ENCODE data around the gene VAV2.

Gene VAV2

GRCh38 chr9:133893191-133893994, 98.7 kb downstream of the VAV2 start:
- DNase-seq (ENCODE audit: low read depth in 2 of 3, low spot score in 2 of 3), result no peak

DNA sequence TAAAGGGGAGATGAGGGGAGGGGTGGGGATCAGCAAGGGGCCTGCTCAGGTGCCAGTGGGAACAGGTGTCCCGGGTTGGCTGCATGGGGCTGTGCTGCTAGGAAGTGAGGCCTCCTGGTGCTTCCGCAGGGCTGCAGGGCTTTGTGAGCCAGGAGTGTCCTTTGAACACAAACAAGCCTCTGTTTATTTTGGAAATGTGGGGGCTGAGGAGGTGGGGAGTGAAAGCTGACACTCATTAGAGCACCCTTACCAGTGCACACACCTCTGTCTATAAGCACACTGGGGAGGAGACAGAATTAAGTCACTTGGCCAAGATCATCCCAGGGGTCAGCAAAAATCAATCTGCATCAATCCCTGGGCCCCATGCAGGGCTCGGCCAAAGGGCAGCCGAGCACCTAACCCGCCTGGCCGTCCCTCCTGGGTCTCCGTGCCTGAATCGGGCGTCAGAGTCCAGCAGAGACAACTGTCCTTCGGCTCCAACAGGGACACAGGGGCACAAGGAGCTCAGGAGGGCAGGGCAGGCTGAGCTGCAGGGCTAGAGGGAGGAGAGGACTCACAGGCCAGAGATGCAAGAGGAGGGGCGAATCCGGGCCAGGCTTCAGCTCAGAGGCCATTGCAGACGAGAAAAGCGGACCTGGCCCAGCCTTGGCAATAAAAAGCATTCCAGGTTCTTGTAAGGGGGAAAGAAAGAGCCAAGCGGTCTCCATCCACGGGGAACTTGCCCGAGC, 99.8 kb downstream of the VAV2 start:
- DNase-seq (ENCODE audit: low read depth in 2 of 3, low spot score in 2 of 3), result no peak

DNA sequence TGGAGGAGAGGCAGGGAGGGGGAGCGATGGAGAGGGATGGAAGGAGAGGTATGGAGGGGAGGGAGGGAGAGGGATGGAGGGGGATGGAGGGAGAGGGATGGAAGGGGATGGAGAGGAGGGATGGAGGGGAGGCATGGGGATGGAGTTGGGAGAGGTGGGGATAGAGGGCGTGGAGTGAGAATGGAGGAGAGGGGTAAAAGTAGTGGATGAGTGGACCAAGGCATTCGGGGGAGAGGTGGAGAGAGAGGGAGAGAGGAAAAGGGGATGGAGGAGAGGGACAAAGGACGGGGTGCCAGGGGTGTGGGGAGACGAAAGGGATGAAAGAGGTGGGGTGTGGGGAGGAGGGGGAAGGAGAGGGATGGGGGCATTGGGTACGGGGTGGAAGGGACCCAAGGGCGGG, 100.4 kb downstream of the VAV2 start:
- DNase-seq (ENCODE audit: low read depth in 2 of 3, low spot score in 2 of 3), result no peak

DNA sequence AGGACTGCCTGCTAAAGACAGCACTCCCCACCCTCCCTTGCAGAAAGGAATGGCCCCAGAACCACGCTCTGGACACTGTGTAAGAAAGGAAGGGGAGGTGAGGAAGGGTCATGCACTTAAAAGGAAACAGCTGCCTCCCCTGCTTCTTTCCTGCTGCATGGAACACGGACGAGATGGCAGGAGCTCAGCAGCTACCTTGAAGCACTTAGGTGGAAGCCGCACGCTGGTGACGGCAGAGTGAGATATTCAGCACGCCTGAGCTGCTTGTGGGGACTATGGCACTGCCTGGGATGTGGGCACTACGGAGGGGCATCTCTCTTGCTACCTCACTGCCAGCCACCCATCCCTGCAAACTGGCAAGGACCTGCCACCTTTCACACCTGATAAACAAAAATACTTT, 101.5 kb downstream of the VAV2 start:
- no peak for DNase-seq (ENCODE audit: low read depth in 2 of 3, low spot score in 2 of 3)

- DNase-seq (ENCODE audit: low read depth in 2 of 3, low spot score in 2 of 3), result no peak
These were observed 102.4 kb downstream of the VAV2 start for GRCh38 chr9:133889584-133890301.

GRCh38 chr9:133888809-133889491, 103.2 kb downstream of the VAV2 start:
- no peak for DNase-seq (ENCODE audit: low read depth in 2 of 3, low spot score in 2 of 3)

GRCh38 chr9:133888048-133888808, 103.9 kb downstream of the VAV2 start:
- DNase-seq (ENCODE audit: low read depth in 2 of 3, low spot score in 2 of 3), result no peak

- no peak for DNase-seq (ENCODE audit: low read depth in 2 of 3, low spot score in 2 of 3)
These were observed 104.5 kb downstream of the VAV2 start for GRCh38 chr9:133887540-133888047.

GRCh38 chr9:133886563-133887501, 105.3 kb downstream of the VAV2 start:
- DNase-seq (ENCODE audit: low read depth in 2 of 3, low spot score in 2 of 3), result no peak

DNA sequence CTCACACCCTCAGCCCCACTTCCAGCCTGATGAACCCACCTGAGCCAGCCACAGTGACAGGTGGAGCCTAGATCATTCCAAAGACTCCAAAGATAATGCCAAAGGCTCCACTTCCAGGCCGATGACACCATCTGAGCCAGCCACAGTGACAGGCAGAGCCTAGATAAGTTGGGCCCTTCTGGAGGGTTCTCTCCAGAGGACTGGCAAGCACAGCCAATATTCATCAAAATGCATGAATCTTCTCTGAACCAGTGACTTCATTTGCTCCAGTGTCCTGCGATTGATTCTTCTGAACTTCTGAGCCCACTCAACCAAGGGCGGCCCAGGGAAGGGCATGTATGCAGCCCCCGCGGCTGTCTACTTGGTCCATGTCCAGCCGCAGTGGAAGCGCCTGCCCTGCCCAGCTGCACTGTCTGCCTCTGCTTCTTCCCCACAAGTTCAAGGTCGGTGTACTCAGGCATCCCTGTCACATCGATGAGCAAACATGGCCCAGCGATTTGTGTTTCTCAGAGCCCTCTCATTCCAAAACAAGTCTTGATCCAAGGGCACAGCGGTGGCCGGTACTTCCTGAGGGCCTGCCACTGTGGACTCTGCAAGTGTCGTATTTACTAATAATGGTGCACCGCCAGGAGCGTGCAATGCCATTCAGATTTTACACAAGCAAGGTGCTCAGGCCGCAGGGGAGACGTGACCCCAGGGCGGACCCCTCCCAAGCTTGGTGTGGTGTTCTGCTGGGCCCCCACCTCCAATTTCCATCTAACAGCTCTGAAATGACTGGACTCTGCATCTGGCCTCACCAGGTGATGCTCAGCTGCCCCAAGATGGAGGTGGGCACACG, 107.0 kb downstream of the VAV2 start:
- DNase-seq (ENCODE audit: low read depth in 2 of 3, low spot score in 2 of 3), result no peak

- no peak for DNase-seq (ENCODE audit: low read depth in 2 of 3, low spot score in 2 of 3)
These were observed 109.0 kb downstream of the VAV2 start for GRCh38 chr9:133882849-133883755.

DNA sequence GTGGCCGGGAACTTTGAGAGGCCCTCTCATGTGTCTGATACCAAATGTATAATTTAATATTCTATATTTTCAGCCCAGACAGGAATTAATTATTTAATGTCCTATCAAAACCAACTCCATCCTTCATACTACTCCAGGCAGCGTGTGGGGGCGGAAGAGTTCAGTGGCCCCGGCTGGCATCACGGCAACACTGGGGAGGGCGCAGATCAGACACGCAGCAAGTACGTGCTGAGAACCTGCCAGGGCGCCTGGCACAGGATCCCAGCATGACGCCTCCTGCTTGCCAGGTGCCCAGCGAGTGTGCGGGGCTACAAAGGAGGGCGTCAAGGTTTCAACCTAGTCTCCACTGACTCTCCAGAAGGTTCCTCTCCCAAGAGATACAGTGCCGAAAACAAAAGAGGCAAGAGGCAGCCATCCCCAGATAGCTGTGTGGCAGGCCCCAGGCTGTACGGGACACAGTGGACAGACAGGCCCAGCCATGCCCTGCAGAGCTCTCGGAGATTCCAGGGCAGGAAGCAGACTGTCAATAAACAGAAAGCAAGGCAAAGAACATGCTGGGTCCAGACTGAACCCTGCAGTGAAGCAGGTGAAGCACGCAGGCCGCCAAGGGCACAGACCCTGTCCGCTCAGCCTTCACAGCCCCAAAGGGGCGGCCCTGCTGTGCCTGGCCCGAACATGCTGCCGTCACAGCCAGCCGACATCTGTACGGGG, 110.3 kb downstream of the VAV2 start:
- DNase-seq (ENCODE audit: low read depth in 2 of 3, low spot score in 2 of 3), result no peak

DNA sequence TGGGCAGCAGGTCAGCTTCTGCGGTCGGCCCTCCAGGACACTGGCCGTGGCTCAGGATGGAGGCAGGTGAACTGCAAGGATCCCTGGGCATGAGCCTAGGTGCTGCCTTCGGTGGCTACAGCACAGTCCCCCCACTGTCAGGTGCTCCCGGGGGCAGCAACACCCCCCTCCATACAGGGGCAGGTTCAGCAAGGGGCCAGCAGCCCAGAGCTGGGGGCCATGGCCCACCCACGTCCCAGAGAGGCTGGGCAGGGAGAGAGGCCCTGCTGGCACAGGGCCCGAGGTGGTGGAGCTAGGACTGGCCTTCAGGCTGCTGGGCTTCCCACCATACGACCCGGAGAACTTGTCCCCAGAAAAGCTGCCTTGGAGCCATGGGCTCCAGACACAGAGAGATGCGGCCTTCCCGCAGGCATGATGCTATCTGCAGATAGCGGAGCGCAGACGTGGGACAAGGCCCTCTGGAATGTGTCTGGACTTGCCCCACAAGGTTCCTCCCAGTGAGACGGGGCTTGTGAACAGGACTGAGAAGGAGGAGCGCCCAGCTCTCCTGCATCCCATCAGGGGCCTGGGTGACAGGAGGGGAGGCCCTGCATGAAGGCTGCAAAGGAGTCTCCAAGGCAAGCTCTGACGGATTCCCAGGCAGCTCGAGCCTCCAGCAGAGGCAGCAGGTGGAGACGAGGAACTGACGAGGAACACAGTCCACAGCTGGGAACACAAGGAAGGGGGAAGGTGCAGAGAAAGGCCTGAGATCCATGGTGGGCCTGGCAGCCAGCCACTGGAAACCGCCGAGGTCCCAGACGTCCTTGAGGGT, 111.1 kb downstream of the VAV2 start:
- DNase-seq (ENCODE audit: low read depth in 2 of 3, low spot score in 2 of 3), result no peak

- no peak for DNase-seq (ENCODE audit: low read depth in 2 of 3, low spot score in 2 of 3)
These were observed 112.0 kb downstream of the VAV2 start for GRCh38 chr9:133880136-133880535.

DNA sequence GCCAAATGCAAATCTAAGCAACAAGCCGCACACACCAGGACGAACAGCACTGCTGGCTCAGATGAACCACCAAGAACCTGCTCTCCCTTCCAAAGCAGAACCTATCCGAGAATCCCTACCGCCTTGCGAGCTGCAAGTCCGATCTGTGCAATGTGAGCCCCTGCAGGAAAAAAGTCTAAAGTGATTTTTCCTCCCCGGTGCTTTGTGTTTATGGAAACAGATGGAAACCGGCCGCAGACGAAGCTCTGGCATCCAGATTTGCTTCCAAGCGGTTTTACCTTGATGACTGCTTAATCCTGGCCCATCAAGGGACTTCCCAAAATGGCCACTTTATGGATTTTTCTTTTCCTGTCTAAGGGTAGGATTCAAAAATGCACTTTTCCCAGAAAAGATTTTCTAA, 112.5 kb downstream of the VAV2 start:
- no peak for DNase-seq (ENCODE audit: low read depth in 2 of 3, low spot score in 2 of 3)

- DNase-seq (ENCODE audit: low read depth in 2 of 3, low spot score in 2 of 3), result no peak
These were observed 113.7 kb downstream of the VAV2 start for GRCh38 chr9:133878402-133878801.

Measured in activated CD8-positive, alpha-beta memory T cell treated with anti-CD3 and anti-CD28 coated beads for 48 hours (primary cell).